ENCODE results near the gene PPP1R13B. TPM values are rescaled to one million over a fixed set of nuclear protein-coding genes. Genes with fewer than 3 reads are reported as not detected.
"Not testable (repeated sequence)": the region's sequence is repeated elsewhere in the genome, so short reads cannot be mapped to it uniquely, and the experiment has no call there.

PPP1R13B gene
- total and polyA plus RNA-seq, 11 donors = 27.5 to 96.2 (median 75.4) TPM

GRCh38 chr14:103890052-103890371, 42.6 kb upstream of the PPP1R13B start:
- TF ChIP-seq CTCF (IDR thresholded peaks at IDR 0.05) (no peak), POLR2A (IDR thresholded peaks at IDR 0.05) (no peak)
- Histone ChIP-seq H3K4me3 (peak overlapping the region in 1 of 12 donors; percentile 12), H3K27ac (peak overlapping the region in 1 of 12 donors; percentile 15), H3K4me1 (peaks cover 6 to 28% (median 14%) of the 10 kb centered on the region in 12 donors), H3K27me3 (no peaks in the 10 kb centered on the region), H3K9me3 (no peaks in the 10 kb centered on the region), H3K36me3 (no peaks in the 10 kb centered on the region)
- intact Hi-C loops (cut with DNase I) = no loop called here
- 72 to 81% (median 76%) methylated on average over 7 to 10 of the region's 10 CpGs for WGBS, 4 donors
- DNase-seq (peak in 1 of 5 donors; percentile 16), ATAC-seq (no peak)

GRCh38 chr14:103889313-103890051, 42.1 kb upstream of the PPP1R13B start:
- ATAC-seq (peak; percentile 11 to 60 (median 20)), DNase-seq (peak in 1 of 5 donors; percentile 54)
- Histone ChIP-seq H3K27ac (peak overlapping the region in 1 of 12 donors; percentile 15), H3K4me3 (peak overlapping the region in 1 of 12 donors; percentile 12), H3K36me3 (no peaks in the 10 kb centered on the region), H3K4me1 (peaks cover 6 to 28% (median 14%) of the 10 kb centered on the region in 12 donors), H3K27me3 (no peaks in the 10 kb centered on the region), H3K9me3 (no peaks in the 10 kb centered on the region)
- intact Hi-C loops (cut with DNase I) = no loop called here
- 58 to 64% (median 60%) methylated on average over 24 to 31 of the region's 31 CpGs for WGBS, 4 donors
- no peak for TF ChIP-seq POLR2A (IDR thresholded peaks at IDR 0.05)
- no peak for TF ChIP-seq CTCF (IDR thresholded peaks at IDR 0.05)

- DNase-seq; ATAC-seq; H3K36me3 ChIP-seq; H3K27me3 ChIP-seq; intact Hi-C loops (cut with DNase I); H3K9me3 ChIP-seq; H3K4me3 ChIP-seq; H3K27ac ChIP-seq: not testable (repeated sequence)
- 95 to 97% (median 97%) methylated on average over 5 to 8 of the region's 8 CpGs for WGBS, 4 donors
- H3K4me1 ChIP-seq = peaks cover 6 to 28% (median 14%) of the 10 kb centered on the region in 12 donors
Observed at GRCh38 chr14:103889002-103889312, 41.6 kb upstream of the PPP1R13B start.

GRCh38 chr14:103887557-103888115, 40.3 kb upstream of the PPP1R13B start:
- Histone ChIP-seq H3K9me3 (no peaks in the 10 kb centered on the region), H3K27ac (no peak overlapping the region), H3K4me1 (peaks cover 7 to 33% (median 18%) of the 10 kb centered on the region in 12 donors), H3K27me3 (no peaks in the 10 kb centered on the region), H3K4me3 (no peak overlapping the region), H3K36me3 (no peaks in the 10 kb centered on the region)
- WGBS, 4 donors = 82 to 92% (median 87%) methylated on average over 8 to 10 of the region's 10 CpGs
- TF ChIP-seq POLR2A (IDR thresholded peaks at IDR 0.05) (no peak), CTCF (IDR thresholded peaks at IDR 0.05) (no peak)
- DNase-seq = no peak
- no peak for ATAC-seq
- intact Hi-C loops (cut with DNase I) = no loop called here

Data from heart left ventricle (tissue), 16 donors.